ENCODE measurements around the gene GPR85. TPM values are rescaled to one million over a fixed set of nuclear protein-coding genes. Genes with fewer than 3 reads are reported as not detected.

GPR85 gene
- total and polyA plus RNA-seq, 2 donors (not counting 3 experiments of a cell fraction or from before 2014, with no cell fraction given) = 0.54 to 0.64 TPM

GRCh38 chr7:113128031-113128430 lies 41.4 kb upstream of the GPR85 start:
- intact Hi-C loops (cut with micrococcal nuclease) (no loop called here), dilution Hi-C loops (cut with MboI; ENCODE audit: extremely low pct_ligation_motif_present, low sequenced_read_pairs) (no loop called here)
- Histone ChIP-seq H3K27ac (ENCODE audit: insufficient read depth, low read depth, low read length) (no peak overlapping the region), H4K20me1 (replicated peaks; ENCODE audit: control insufficient read depth, extremely low read depth, insufficient read depth, low read length) (no peaks in the 10 kb centered on the region), H3K4me1 (ENCODE audit: control insufficient read depth, extremely low read depth, insufficient read depth, low read length) (no peaks in the 10 kb centered on the region), H2AFZ (ENCODE audit: low read depth, low read length) (no peak overlapping the region), H3K4me2 (ENCODE audit: insufficient read depth, low read length) (no peak overlapping the region), H3K9me3 (replicated peaks; ENCODE audit: control insufficient read depth, insufficient read depth, low read length) (no peaks in the 10 kb centered on the region), H3K36me3 (ENCODE audit: control insufficient read depth in 2 of 2, extremely low read depth in 1 of 2, insufficient read depth in 2 of 2, low read length in 2 of 2) (no peaks in the 10 kb centered on the region), H3K4me3 (replicated peaks in 1 of 3; ENCODE audit: insufficient read depth in 1 of 3, low read depth in 1 of 3, low read length in 3 of 3) (no peak overlapping the region), H3K9ac (replicated peaks; ENCODE audit: extremely low read depth, insufficient read depth, low read length) (no peak overlapping the region), H3K9me1 (replicated peaks; ENCODE audit: control insufficient read depth, extremely low read depth, insufficient read depth, low read length) (no peaks in the 10 kb centered on the region), H3K79me2 (ENCODE audit: control insufficient read depth, insufficient read depth, low read length) (no peaks in the 10 kb centered on the region), H3K27me3 (ENCODE audit: control insufficient read depth in 2 of 2, insufficient read depth in 2 of 2, low read length in 2 of 2) (peaks cover 3 to 4% of the 10 kb centered on the region in 2 experiments)
- ChIA-PET CTCF (interaction anchor here (1.4 kb wide), 1 partner anchor 12 kb away, joined by 3 read pairs; no protein-coding TSS in a partner anchor), POLR2A (no interaction called here)
- FAIRE-seq (no peak), DNase-seq (ENCODE audit: low read depth, low spot score) (no peak)
- BruUV-seq (replicated peaks) = no TSS peak
- TF ChIP-seq FOS (IDR thresholded peaks at IDR 0.05; ENCODE audit: borderline replicate concordance, insufficient read depth, low read length) = no peak
- TF ChIP-seq POLR2A (IDR thresholded peaks at IDR 0.05; ENCODE audit: low read depth, low read length) = no peak

- BruUV-seq (replicated peaks) = no TSS peak
- POLR2A ChIA-PET = no interaction called here
Observed at GRCh38 chr7:113125728-113126127, 39.1 kb upstream of the GPR85 start.

More at GRCh38 chr7:113125728-113126127, 39.1 kb upstream of the GPR85 start:
- Histone ChIP-seq H3K9me1 (replicated peaks; ENCODE audit: control insufficient read depth, extremely low read depth, insufficient read depth, low read length) (no peaks in the 10 kb centered on the region), H3K4me2 (ENCODE audit: insufficient read depth, low read length) (no peak overlapping the region), H2AFZ (ENCODE audit: low read depth, low read length) (no peak overlapping the region), H3K79me2 (ENCODE audit: control insufficient read depth, insufficient read depth, low read length) (no peaks in the 10 kb centered on the region), H3K4me1 (ENCODE audit: control insufficient read depth, extremely low read depth, insufficient read depth, low read length) (no peaks in the 10 kb centered on the region), H4K20me1 (replicated peaks; ENCODE audit: control insufficient read depth, extremely low read depth, insufficient read depth, low read length) (no peaks in the 10 kb centered on the region), H3K27ac (ENCODE audit: insufficient read depth, low read depth, low read length) (no peak overlapping the region), H3K4me3 (replicated peaks in 1 of 3; ENCODE audit: insufficient read depth in 1 of 3, low read depth in 1 of 3, low read length in 3 of 3) (no peak overlapping the region), H3K9ac (replicated peaks; ENCODE audit: extremely low read depth, insufficient read depth, low read length) (no peak overlapping the region), H3K36me3 (ENCODE audit: control insufficient read depth in 2 of 2, extremely low read depth in 1 of 2, insufficient read depth in 2 of 2, low read length in 2 of 2) (no peaks in the 10 kb centered on the region), H3K27me3 (ENCODE audit: control insufficient read depth in 2 of 2, insufficient read depth in 2 of 2, low read length in 2 of 2) (peaks cover 4 to 6% of the 10 kb centered on the region in 2 experiments), H3K9me3 (replicated peaks; ENCODE audit: control insufficient read depth, insufficient read depth, low read length) (no peaks in the 10 kb centered on the region)
- no peak for DNase-seq (ENCODE audit: low read depth, low spot score)
- dilution Hi-C loops (cut with MboI; ENCODE audit: extremely low pct_ligation_motif_present, low sequenced_read_pairs) (no loop called here), intact Hi-C loops (cut with micrococcal nuclease) (no loop called here)
- no peak for FAIRE-seq
- TF ChIP-seq EZH2 (IDR thresholded peaks at IDR 0.05; ENCODE audit: borderline replicate concordance, low read depth, low read length, severe bottlenecking) (no peak), POLR2AphosphoS5 (IDR thresholded peaks at IDR 0.05; ENCODE audit: insufficient read depth, low read depth, low read length) (no peak), CTCF (IDR thresholded peaks at IDR 0.05; ENCODE audit: extremely low read depth in 1 of 2, insufficient read depth in 1 of 2, low read depth in 1 of 2, low read length in 2 of 2) (no peak), JUN (IDR thresholded peaks at IDR 0.05; ENCODE audit: borderline replicate concordance, insufficient read depth, insufficient read length, low read depth) (no peak), MAX (IDR thresholded peaks at IDR 0.05; ENCODE audit: insufficient read depth, insufficient read length) (no peak), FOS (IDR thresholded peaks at IDR 0.05; ENCODE audit: borderline replicate concordance, insufficient read depth, low read length) (no peak), MYC (IDR thresholded peaks at IDR 0.05; ENCODE audit: low read depth, low read length) (no peak), GATA2 (IDR thresholded peaks at IDR 0.05; ENCODE audit: insufficient read depth, insufficient read length, low read depth, low read length) (no peak), POLR2A (IDR thresholded peaks at IDR 0.05; ENCODE audit: low read depth, low read length) (no peak)
- CTCF ChIA-PET = interaction anchor here (0.8 to 1.0 kb wide), 2 partner anchors 39 to 49 kb away, joined by 3 read pairs; partner anchors contain the start of gene GPR85
